ENCODE measurements around the gene ENOX1.

Gene ENOX1

DNA sequence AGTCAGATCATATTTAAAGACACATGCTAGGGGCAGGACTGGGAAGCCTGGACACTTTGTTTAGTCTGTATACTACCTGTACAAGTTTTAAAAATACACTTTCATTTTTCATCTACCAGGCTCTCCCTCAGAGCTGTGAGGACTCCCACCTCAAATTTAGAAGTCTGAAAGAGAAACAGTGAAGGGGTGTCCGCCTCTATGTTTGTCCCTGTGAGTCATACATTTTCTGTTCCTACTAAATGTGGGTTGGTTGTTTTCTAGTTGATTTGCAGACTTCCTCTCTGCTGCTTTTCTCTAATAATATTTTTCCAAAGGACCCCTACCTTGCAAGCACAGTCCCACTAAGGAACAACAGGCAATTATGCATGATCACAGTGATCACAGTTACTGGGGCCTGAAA, 110.5 kb downstream of the ENOX1 start:
- peak; percentile 17 for DNase-seq (ENCODE audit: insufficient read length, low spot score)

DNA sequence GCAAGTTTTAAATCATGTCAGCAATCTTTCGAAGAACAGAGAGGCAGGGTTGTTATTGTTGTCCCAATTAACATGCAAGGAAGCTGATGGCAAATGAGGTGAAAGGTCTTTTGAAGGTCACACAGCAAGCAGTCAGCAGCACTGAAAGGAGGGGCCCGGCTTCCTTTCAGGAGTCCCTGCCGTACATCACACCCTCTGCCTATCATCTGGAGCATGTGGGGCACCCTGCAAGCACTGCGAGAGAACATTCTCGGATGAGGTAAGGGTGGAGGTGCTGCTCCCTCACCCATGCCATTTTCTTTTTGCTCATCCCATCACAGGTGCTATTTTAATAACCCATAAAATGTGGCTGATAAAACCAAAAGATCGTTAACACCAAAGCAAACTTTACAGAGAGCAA, 111.2 kb downstream of the ENOX1 start:
- DNase-seq (ENCODE audit: insufficient read length, low spot score) = no peak
- FAIRE-seq = no peak

More for the DNA sequence above, 110.5 kb downstream of the ENOX1 start:
- FAIRE-seq = peak; percentile 39

DNA sequence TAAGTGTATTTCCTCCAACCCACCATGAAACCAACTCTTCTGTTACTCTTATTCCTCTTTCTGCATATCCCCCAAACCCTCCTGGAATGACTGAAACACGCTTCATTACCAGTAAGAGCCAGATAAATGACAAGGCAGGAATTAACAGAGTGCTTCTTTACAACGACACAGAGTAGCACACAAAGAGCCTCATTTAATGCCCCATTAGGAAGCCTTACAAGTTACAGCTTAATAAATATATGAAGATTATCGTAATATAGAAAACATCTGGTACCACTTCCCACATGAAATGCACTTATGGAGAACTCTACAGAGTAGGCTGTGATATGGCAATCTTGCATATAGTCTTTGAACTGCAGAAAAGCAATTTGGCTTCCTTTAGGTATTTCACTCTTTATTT, 116.8 kb downstream of the ENOX1 start:
- no peak for FAIRE-seq
- no peak for DNase-seq (ENCODE audit: insufficient read length, low spot score)

DNA sequence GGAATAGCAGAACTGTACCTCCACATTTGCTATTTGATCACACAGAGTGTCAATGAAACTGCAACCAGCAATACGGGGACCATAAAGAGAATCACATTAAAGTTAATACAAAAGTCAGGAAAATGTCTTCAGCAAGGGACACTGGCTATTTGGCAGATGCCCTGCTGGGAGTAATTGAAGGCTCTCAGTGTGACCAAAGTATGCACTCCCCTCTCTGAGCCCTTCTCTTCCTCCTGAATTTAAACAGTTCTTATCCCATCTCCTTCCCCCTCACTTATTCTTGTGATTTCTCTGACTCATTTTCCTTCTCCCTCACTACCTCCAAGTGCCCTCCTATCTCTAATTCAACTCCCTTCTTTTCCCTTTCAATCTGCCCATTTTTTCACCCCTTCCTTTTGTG, 117.7 kb downstream of the ENOX1 start:
- FAIRE-seq = no peak
- no peak for DNase-seq (ENCODE audit: insufficient read length, low spot score)

DNA sequence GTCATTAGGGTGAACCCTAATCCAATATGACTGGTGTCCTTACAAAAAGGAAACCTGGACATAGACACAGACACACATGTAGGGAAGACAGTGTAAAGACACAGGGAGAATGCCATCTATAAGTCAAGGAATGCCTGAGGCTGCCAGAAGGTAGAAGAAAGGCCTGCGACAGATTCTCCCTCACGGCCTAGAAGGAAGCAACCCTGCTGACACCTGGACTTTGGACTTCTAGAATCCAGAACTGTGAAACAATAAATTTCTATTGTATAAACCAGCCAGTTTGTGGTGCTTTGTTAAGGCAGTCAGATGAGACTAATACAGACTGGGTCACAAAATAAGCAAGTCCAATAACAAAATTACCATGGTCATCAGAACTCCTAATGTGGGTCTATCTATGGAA, 120.4 kb downstream of the ENOX1 start:
- FAIRE-seq (no peak), DNase-seq (ENCODE audit: insufficient read length, low spot score) (no peak)

DNA sequence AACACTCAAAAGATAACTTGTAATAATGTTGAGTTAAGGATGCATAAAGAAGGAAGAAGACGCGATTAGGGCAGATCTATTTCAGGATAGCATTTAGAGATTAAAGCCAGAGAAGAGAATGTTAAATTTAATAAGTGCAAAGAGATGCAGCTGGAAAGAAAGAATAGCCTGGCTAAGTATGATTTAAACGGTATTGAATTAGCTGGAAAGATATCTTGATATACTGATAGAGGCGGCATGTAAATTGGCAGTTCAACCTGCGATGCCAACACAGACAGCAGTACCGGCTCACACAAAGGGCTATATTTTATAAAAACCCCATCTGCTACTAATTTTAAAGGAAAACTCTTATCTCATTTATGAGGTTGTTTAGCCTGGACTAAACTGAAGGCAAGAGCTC, 121.4 kb downstream of the ENOX1 start:
- DNase-seq (ENCODE audit: insufficient read length, low spot score) (no peak), FAIRE-seq (no peak)

DNA sequence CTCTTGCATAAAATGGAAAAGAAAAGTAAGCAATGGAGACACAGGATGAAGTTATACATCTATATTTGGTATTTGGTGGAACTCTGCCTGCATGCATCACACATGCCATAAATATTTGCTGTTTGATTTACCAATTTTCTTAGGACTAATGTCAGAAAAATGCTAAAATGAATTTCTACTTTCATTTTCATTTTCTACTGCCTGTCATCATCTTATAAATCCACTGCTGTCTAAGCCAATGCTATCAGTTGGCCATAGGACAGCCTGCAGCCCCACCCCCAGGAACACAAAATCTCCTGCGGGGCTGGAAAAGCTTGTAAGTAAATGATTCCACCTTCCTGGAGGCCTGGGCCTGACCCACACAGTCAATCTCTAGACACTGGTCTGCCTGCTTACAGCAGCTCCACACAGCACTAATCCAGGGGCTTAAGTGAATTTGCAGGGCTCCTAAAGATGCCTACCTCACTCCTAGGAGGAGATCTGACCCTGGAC, 122.0 kb downstream of the ENOX1 start:
- DNase-seq (ENCODE audit: insufficient read length, low spot score) (peak; percentile 2), FAIRE-seq (no peak)

DNA sequence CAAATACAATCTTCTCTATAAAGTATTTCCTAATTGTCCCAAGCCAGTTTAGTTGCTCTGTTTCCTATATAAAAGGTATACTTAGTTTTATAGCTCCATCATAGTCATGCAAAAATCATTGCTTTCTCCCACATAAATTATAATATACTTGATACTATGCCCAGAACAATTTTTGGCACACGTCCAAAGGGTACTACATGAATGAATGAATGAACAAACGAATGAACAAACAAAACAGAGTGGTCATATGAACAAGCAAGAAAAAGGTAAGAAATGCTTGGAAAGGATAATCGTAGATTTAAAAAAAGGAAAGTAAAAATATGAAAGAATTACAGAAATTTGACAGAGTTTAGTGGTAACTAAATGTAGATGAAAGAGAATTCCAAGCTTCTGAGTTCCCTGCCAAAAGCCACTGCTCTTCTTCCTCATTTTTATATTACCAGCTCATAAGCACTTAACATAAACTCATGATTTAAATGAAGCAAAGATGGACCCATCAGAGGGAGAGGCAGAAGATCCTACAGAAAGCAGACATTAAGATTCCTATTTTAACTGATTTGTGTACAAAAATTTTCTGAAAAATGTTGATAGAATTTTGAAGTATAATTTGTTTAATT, 123.2 kb downstream of the ENOX1 start:
- DNase-seq (ENCODE audit: insufficient read length, low spot score) = no peak
- FAIRE-seq = no peak

DNA sequence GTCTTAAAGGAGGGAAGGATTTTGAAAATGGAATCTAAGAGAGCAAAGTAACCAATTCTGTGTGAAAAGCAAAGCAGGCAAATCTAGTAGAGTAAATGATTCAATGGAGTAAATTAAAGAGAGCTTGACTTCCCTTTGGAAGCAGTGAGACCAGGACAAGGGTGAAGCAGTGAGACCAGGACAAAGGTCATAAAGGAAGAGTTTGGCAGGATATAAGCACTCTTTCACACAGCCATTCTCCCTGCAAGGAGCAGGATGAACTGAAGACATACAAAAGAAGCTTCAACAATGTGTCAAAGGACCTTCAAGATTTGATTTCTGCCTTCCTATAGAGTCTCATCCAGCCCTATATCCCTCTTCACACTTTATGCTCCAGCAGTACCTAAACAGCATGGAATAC, 123.8 kb downstream of the ENOX1 start:
- FAIRE-seq = no peak

DNA sequence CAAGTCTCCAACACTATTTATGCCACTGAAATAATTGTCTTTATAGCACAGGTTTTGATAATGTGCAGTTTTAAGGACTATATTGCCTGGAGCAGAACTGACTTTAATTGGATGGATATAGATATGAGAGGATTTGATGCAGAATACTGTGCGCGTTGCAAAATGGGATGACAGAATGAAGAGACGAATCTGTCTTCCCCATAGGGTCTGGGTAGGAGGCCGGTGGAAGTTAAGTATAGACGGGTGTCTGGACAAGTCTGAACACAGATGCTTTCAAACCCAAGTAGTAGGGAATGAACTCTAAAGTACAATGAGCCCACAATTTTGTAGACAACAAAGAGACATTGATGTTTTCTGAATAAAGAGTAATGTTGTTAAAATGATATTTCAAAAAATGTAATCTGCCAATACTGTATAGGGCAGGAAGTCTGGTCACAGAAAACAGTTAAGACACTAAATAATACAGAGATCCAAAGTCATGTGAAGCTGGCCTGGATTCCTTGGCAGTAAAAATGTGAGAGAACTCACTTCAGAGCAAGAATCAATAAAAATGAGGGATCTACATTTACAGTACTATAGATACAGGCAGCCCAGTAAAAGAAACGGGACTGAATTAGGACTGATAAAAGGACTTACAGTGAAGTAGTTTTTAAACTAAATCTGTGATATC, 125.5 kb downstream of the ENOX1 start:
- DNase-seq (ENCODE audit: insufficient read length, low spot score) (no peak), FAIRE-seq (no peak)

More for the DNA sequence above, 123.8 kb downstream of the ENOX1 start:
- DNase-seq (ENCODE audit: insufficient read length, low spot score) = no peak

DNA sequence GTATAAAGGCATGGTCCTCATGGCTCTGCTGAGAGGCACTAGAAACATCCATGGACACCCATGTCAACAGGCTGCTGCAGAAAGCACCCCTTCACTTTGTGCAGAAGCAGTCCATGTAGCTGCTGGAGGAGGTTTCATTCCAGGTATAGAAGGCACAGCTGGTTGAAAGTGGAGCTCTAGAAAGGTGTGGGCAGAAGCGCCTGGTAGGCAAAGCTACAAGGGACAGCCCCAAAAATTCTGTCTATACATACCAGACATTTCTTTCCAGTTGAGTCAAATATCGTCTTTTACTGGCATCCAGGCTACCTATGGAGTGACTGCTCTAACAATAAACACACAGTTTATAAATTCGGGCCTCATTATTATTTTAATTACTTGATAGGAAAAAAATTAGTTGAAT, 129.3 kb downstream of the ENOX1 start:
- no peak for DNase-seq (ENCODE audit: insufficient read length, low spot score)
- FAIRE-seq = no peak

DNA sequence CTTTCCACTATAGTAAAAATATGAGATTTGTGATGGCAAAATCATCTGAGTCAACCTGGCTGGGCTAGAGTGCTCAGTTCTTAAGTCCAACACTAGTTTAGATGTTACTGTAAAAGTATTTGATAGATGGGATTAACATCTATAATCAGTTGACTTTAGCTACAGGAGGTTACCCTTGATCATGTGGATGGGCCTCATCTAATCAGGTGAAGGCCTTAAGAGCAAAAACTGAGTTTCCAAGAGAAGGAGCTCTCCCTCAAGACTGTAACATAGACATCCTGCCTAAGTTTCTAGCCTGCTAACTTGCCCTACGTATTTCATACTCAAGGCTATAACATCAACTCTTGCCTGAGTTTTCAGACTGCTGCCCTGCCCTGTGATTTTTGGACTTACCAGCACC, 132.8 kb downstream of the ENOX1 start:
- no peak for FAIRE-seq
- no peak for DNase-seq (ENCODE audit: insufficient read length, low spot score)

DNA sequence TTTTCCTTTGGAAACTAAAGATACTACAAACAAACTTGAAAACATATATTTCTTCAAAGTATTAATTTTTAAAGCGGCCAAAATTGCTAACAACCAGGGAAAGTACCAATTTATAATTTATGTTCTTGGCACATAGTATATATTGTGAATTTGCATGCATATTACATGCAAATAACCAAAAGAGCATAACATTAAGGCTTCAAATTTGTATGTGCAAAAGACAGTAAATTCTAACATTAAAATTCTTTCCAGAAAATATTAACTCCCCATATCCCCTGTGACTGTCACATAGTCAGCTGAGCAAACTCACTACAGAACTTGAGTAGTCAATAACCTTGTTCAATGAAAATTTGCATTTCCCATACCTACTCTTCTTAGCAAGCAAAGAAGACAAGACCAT, 133.4 kb downstream of the ENOX1 start:
- no peak for DNase-seq (ENCODE audit: insufficient read length, low spot score)

DNA sequence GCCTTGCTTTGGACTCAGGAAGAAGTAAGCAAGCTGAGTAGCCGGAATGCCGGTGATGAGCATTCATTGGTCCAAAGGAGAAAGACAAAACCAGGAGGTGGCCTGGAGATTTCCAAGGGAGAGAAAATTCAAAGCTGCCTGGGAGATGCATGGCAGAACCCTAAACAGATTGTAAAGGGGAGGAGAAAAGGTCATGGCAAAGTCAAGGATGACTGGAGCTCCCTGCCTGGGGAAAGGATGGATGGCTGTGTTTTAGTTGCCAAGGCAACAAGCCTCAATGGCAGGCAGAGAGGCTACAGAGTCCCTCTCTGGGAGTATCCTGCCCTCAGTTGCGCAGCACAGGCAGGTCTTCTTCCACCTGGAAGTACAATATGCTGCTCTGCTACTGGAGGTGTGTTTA, 134.0 kb downstream of the ENOX1 start:
- DNase-seq (ENCODE audit: insufficient read length, low spot score) (no peak), FAIRE-seq (no peak)

More for the DNA sequence above, 133.4 kb downstream of the ENOX1 start:
- FAIRE-seq = no peak

DNA sequence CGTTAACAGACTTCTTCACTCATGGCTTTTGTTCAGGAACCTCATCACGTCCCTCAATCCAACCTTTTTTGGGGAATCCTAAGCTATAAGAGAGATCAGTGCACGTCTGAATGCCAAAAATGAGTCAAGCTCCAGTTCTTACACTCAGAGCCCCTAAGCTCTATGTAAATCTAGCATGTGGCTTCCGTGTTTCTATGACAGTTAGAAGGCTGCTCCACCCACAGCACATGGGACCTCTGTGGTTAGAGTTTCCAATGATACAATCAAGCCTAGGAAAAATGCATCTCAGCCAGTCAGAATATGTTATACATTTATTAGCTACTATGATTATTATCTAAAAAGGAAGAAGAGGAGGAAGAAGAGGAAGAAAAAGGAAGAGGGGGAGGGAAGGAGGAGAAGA, 135.9 kb downstream of the ENOX1 start:
- no peak for FAIRE-seq
- DNase-seq (ENCODE audit: insufficient read length, low spot score) = no peak

DNA sequence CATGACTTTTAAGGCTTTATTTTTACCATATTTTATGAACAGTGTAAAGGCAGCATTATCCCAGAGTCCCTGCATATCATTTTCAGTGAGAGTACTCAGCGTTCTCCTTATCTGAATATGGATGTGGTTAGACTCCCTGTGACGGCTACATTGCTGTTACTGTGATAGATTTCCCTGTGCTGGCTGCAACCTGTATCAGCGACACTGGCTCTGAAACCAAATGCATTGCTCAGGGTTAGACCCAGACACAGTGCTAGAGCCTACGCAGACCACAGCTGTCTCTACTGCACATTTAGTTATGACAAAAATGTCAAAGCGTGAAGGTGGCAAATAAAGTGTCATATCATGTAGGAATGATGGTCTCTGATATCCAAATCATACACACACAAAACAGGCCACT, 138.0 kb downstream of the ENOX1 start:
- DNase-seq (ENCODE audit: insufficient read length, low spot score) (no peak), FAIRE-seq (no peak)

DNA sequence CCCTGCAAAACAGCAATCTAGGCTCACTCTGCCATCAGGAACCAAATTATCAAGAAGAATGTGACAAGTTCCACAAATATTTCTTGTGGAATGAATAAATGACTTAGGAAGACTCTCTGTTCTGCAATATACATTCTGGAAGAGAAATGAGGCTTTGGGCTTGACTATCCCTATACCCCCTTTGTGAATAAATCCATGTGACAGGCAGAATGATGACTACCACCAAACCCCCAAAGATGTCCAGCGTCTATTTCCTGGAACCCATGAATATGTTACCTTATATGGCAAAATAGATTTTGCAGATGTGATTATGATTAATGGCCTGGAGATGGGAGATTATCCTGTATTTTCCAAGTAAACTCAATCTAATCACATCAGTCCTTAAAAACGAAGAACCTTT, 139.3 kb downstream of the ENOX1 start:
- FAIRE-seq (no peak), DNase-seq (ENCODE audit: insufficient read length, low spot score) (no peak)

DNA sequence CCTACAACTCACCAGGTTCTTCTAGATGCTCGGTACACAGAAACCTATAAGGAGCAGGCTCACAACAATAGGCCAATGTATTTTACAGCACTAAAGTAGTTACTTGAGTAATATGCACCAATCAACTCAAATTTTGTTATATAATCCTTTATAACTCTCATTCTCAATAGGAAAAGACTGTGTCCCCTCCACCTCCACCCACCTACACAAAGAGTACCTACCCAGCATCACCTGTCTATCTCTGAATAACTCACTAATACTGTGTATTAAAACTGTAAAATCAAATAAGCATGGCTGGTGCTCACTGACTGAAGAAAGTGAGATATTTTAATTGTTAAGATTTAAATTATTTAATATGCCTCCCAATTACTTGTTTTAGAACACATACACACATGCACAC, 146.3 kb downstream of the ENOX1 start:
- no peak for FAIRE-seq
- DNase-seq (ENCODE audit: insufficient read length, low spot score) = no peak

DNA sequence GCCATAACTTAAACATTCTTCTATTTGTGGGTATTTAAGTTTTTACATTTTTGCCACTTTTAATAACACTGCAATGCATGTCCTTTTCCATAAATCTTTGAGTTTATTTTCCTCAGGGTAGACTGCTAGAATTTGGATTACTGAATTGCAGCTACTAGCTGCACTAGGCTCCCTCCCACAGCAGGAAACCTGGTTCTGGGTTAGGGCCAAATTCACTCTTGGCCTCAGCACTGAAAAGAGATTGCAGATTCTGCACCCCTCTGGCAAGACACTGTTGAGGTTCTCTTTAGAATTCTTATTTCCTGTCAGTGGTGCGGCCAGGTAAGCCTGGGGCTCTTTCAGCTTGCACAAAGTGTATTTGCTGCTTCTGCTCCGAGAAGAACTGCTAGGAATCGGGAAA, 155.7 kb downstream of the ENOX1 start:
- FAIRE-seq = no peak
- DNase-seq (ENCODE audit: insufficient read length, low spot score) = no peak

DNA sequence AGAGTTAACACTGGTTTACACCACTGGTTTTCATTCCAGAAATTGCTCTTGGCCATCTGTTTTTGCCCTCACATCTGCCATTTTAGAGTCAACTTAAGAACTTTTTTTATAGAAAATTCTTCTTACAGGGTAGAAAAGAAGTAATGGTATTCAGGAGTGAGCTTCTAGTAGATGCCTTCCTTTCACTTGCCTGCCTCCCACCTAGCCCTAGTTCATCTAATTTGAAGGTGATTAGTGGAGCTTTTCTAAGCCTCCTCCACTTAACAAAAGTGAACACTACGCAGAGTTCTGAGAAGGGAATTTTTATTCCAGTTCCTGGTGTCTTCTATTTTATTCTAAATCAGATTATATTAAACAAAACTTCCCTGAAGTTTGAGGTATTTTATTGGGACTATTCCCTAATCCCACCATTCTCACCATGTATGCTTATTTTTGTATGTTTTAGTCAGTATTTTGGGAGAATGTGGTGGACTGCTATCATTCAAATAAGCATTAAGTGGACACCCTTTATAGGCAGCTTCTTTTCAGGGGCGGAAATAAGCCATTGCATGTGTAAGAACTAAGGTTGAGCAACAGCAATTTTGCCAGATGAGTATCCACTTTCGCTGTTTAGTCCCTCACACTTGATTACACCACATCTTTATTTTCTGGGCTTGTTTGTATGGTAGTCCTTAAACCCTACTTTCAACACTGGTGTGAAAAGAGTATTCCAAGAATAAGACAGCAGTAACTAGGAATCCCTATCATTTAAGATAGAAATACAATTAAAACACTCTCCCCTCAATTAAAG, 156.9 kb downstream of the ENOX1 start:
- DNase-seq (ENCODE audit: insufficient read length, low spot score) (no peak), FAIRE-seq (no peak)

DNA sequence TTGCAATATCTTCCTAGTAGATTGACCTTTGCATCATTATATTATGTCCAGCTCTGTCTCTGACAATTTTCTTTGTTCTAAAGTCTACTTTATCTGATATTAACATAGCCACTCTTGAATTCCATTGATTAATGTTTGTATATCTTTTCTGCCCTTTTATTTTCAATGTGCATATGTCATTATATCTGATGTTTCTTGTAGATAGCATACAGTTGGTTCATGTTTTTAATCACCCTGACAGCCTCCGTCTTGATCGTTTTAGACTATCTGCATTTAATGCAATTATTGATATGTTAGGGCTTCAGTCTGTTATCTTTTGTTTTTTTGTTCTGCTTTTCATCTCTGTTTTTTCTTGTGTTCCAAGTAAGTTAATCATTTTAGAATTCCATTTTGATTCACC, 159.8 kb downstream of the ENOX1 start:
- FAIRE-seq (no peak), DNase-seq (ENCODE audit: insufficient read length, low spot score) (no peak)

DNA sequence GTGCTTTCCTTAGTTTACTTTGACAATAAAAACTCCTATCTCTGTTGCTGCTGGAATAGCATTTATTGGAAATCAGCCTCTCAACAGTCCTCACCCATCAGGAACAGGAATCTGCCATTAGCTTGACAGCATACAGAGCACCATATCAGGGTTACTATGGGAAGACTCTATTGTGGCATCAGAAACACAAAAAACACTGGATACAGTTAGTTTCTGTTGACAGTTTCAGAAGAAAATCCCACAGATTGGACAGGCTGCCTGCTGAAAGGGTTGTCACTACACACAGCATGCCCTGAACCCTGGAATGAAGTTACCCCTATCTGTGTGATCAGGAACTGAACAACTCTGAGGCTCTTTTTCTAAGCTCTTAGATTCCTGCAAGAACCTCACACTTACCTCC, 172.7 kb downstream of the ENOX1 start:
- FAIRE-seq (no peak), DNase-seq (ENCODE audit: insufficient read length, low spot score) (no peak)

All from GM19239 (cell line).